ENCODE data around the gene CAD.

Gene CAD

GRCh38 chr2:27198627-27199026 lies 18.5 kb upstream of the CAD start:
- no peak for DNase-seq (ENCODE audit: low spot score)

DNA sequence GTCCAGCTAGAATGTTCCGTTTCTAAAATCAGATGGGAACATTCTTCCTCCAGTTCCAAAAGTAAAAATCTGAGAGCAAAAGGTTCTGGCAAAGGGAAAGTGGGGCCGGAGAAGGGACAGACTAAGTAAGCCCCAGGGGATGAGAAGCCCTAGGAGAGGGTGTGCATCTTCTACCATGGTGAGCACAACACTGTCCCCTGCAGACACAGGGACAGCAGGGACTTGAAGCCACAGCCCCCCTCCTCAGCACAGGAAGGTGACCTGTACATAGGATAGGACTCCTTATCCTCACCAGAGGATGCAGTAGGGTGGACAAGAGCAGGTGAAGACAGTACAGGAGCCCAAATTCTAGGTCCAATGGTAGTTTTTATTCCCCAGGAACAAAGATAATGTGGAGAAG lies 17.9 kb upstream of the CAD start:
- DNase-seq (ENCODE audit: low spot score): no peak

- no peak for DNase-seq (ENCODE audit: low spot score)
These were observed 15.5 kb upstream of the CAD start for GRCh38 chr2:27201675-27202074.

DNA sequence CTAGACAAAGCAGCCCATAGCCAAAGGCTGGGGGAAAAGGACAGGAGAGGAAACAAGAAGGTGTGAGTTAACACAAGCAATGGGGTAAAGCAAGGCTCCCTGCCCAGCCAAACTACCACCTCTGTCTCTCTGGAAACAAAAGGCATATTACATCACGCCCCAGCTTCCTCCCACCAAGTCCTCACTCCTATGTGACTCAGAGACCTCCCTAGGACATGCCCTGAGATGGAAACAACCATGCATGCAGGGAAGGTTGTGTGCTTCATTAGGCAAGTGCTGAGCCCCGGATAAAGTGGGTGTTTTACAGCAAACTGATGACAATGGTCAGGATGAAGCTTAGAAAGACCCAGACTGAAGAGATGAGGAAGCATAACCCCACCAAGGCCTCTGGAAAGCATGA lies 14.3 kb upstream of the CAD start:
- DNase-seq (ENCODE audit: low spot score): no peak

DNA sequence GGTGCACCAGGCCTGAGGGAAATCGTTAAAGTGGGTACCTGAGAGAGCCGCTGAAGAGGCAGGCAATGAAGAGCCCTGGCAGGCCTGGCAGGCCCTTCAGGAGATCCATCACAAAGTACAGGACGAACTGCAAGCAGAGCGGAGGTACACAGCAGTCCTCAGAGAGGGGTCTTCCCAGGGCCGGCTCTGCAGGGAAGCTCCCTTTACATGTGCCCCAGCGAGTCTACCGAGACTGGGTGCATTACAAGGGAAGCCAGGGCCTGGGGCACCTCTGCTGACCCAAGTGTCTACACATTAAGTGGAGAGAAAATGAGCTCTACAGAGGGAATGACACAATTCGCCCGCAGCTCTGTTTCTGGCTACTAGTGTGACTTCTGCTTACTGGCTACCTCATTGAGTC lies 13.4 kb upstream of the CAD start:
- no peak for DNase-seq (ENCODE audit: low spot score)

GRCh38 chr2:27204566-27204965 lies 12.6 kb upstream of the CAD start:
- DNase-seq (ENCODE audit: low spot score): no peak

GRCh38 chr2:27205206-27205605 lies 12.0 kb upstream of the CAD start:
- DNase-seq (ENCODE audit: low spot score): no peak

- no peak for DNase-seq (ENCODE audit: low spot score)
These were observed 10.8 kb upstream of the CAD start for GRCh38 chr2:27206346-27206745.

DNA sequence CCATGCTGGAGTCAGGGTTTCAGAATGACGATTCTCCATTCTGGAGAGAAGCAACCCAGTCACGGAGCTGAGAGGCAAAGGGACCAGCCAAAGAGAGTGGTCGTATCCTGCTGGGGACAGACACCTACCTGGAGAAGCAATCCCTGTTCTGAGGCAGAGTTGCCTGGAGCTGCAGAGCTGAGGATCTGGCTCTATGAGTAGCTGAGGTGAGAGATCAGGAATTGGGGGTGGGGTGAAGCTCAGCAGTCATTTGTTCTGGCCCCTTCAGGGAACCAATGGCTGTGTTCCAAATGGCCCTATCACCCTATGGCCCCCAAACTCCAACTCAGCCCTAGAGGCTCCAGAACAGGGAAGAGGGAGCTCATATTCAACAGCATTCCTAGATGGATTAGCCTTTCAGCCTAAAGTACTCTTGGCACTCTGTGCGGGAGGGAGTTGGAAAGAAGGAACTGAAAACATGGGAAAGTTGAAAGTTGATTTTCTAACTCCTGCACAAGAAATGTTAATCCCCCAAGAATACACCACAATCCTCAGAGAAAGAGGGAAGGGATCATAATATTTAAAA lies 8.6 kb upstream of the CAD start:
- DNase-seq (ENCODE audit: low spot score): no peak

- no peak for DNase-seq (ENCODE audit: low spot score)
These were observed 7.4 kb upstream of the CAD start for GRCh38 chr2:27209621-27210401.

DNA sequence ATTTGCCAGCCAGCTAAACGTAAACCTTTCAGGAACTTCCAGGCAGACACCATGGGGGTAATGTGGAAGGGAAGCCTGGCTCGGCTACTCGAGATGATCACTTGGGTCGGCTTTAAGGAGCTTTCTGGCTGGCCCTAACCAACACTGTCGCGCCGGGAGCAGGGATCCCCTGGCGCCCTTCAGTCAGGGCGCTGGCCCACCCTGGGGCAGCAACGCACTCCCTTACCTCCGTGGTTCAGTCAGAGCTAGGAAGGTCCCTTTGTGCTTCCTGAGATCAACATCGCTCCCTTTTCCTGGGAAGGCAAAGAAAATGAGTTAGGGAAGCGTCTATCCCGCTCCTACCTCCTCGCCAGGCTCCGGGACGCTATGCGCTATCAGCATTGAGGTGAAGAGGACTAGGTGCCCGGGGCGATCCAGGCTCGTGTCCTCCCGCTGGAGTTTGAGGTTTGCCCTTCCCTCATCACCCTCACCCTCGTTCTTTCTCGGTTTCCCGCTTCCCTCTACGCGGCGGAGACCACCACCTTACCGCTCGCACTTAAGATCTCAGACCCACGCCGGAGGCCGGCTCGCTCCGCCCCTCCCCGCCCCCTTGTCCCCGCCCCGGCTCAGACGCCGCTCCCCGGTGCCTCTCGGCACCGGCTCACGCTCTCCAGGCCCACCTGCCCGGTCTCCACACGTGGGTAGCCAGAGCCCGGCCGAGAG lies 5.8 kb upstream of the CAD start:
- DNase-seq (ENCODE audit: low spot score): no peak

DNA sequence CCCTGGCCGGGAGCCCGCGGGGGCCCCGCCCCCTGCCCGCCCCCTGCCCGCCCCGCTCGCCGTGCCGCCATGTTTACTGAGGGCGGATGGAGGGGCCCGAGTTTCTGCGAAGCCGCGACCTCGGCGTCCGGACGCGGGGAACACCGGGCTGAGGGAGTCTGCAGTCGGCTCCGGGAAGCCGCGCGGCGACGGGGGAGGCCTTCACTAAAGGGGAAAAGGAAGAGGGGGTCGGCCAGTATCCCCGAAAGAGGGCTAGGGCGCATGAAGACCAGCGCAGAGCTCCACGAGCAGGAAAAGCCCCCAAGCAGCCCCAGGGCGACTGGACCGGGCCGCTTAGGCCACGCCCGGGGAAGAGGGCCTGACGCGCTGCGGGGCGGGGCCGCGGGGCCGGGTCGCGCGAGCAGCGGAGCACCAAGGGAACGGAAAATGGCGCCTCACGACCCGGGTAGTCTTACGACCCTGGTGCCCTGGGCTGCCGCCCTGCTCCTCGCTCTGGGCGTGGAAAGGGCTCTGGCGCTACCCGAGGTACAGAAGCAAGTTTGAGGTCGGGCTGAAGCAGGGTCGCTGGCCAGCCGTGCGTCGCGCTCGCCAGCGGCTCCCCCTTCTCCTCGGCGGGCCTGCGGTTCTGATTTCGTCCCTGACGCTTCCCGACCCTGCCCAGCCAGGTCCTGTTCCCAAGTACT lies 5.1 kb upstream of the CAD start, which contains the start of the genes ATRAID and SLC5A6:
Gene ATRAID (plus strand): TSS at position 99 of the 683 bp plus-strand sequence. CDS start 328 bp downstream, at position 427.
Gene SLC5A6 (minus strand): TSS at position 326 of the 683 bp plus-strand sequence. CDS start 4,618 bp downstream, outside the sequence.
- DNase-seq (ENCODE audit: low spot score): peak; percentile 90

GRCh38 chr2:27212626-27213471 lies 4.3 kb upstream of the CAD start:
- DNase-seq (ENCODE audit: low spot score): peak; percentile 61

- DNase-seq (ENCODE audit: low spot score): no peak
These were observed 2.2 kb upstream of the CAD start for GRCh38 chr2:27214941-27215340.

GRCh38 chr2:27216416-27217137 lies 592 bp upstream of the CAD start:
- no peak for DNase-seq (ENCODE audit: low spot score)

DNA sequence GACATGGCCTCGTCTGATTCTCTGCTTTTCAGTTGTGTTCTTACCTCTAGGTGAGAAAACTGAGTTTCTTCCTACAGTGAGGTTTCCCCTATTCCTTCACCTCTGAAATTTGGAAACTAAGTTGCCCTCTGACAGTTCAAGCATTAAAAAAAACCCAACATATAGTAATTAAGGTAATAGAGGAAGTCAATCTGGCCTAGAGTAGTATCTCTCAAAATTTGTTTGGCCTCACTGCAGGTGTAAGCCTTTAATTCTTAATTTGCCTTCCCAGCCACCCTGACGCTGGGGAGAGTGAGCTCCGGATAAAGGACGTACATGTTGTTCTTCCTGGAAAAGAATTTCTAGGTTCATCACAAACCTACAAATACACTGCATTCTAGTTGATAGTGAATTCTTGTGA lies 1.4 kb downstream of the CAD start:
- no peak for DNase-seq (ENCODE audit: low spot score)

DNA sequence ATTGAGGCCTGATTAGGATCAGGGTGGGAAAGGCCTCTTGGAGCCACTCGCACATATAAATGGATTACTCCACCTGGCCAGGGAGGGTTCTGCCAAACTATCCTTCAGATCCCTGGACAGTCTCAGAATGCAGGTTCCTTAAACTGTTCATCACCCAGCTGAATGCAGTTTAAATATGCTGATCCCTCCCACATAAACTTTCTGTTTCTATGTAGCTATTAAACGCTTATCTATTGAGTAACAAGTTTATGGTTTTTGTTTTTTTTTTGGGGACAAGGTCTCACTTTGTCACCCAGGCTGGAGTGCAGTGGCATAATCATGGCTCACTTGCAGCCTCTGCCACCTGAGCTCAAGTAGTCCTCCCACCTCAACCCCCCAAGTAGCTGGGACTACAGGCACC lies 1.9 kb downstream of the CAD start:
- DNase-seq (ENCODE audit: low spot score): no peak

- no peak for DNase-seq (ENCODE audit: low spot score)
These were observed 2.9 kb downstream of the CAD start for GRCh38 chr2:27220091-27220490.

- DNase-seq (ENCODE audit: low spot score): no peak
These were observed 4.0 kb downstream of the CAD start for GRCh38 chr2:27221166-27221565.

- no peak for DNase-seq (ENCODE audit: low spot score)
These were observed 5.2 kb downstream of the CAD start for GRCh38 chr2:27222407-27222806.

- no peak for DNase-seq (ENCODE audit: low spot score)
These were observed 6.2 kb downstream of the CAD start for GRCh38 chr2:27223416-27223815.

Data from SW480 (cell line).